HepG2 (cell line): ENCODE measurements around the gene SYMPK. TPM values are rescaled to one million over a fixed set of nuclear protein-coding genes. Genes with fewer than 3 reads are reported as not detected.

ENCODE experiments used
- DPF2 ChIP-seq: sonication (generic); formaldehyde crosslinking; IDR thresholded peaks from 2 replicates; pipeline ENCODE4 v1.4.0; 2020; ENCODE audit warnings: mild to moderate bottlenecking, low read depth, missing genetic modification reagents, borderline replicate concordance
- GFI1 ChIP-seq: sonication (generic); formaldehyde crosslinking; IDR thresholded peaks from 2 replicates; pipeline ENCODE4 v1.5.0; 2020; ENCODE audit warnings: missing genetic modification reagents, mild to moderate bottlenecking, borderline replicate concordance
- HMG20A ChIP-seq: IDR thresholded peaks from 2 replicates; pipeline ENCODE4 v1.6.1; 2016; ENCODE audit warnings: borderline replicate concordance
- HNRNPL ChIP-seq: fragments of 200-400 bp; formaldehyde crosslinking; IDR thresholded peaks from 2 replicates; pipeline ENCODE4 v1.6.1; 2017; ENCODE audit warnings: mild to moderate bottlenecking, low read depth, low read length
- IRF2 ChIP-seq: IDR thresholded peaks from 2 replicates; pipeline ENCODE4 v1.6.1; 2018; ENCODE audit warnings: missing genetic modification reagents, missing compliant biosample characterization
- JUNB ChIP-seq: sonication (generic); formaldehyde crosslinking; IDR thresholded peaks from 2 replicates; pipeline ENCODE4 v1.8.0; 2022; ENCODE audit warnings: missing genetic modification reagents, mild to moderate bottlenecking, borderline replicate concordance
- MTF2 ChIP-seq: sonication (generic); formaldehyde crosslinking; IDR thresholded peaks from 2 replicates; pipeline ENCODE4 v1.5.0; 2020; ENCODE audit warnings: missing genetic modification reagents, borderline replicate concordance
- PHF5A ChIP-seq: IDR thresholded peaks from one replicate; pipeline ENCODE4 v1.6.1; 2018; ENCODE audit warnings: low read depth, missing genetic modification reagents; ENCODE audit not compliant: unreplicated experiment
- SP2 ChIP-seq: sonication (generic); formaldehyde crosslinking; IDR thresholded peaks from 2 replicates; pipeline ENCODE4 v1.5.1; 2020; ENCODE audit warnings: mild to moderate bottlenecking, missing genetic modification reagents
- ZBTB20 ChIP-seq: sonication (generic); formaldehyde crosslinking; IDR thresholded peaks from 2 replicates; pipeline ENCODE4 v1.8.1; 2023; ENCODE audit warnings: missing genetic modification reagents, low read depth, mild to moderate bottlenecking, borderline replicate concordance
- ZFP90 ChIP-seq: sonication (generic); formaldehyde crosslinking; IDR thresholded peaks from 2 replicates; pipeline ENCODE4 v1.8.0; 2022; ENCODE audit warnings: missing genetic modification reagents, mild to moderate bottlenecking, inconsistent platforms, borderline replicate concordance
- ZNF121 ChIP-seq: sonication (generic); formaldehyde crosslinking; IDR thresholded peaks from 2 replicates; pipeline ENCODE4 v1.5.0; 2020; ENCODE audit warnings: mild to moderate bottlenecking, missing genetic modification reagents
- ZNF589 ChIP-seq: sonication (generic); formaldehyde crosslinking; conservative IDR thresholded peaks from 2 replicates; pipeline ENCODE4 v1.8.0; 2022; ENCODE audit warnings: mild to moderate bottlenecking, moderate library complexity, missing genetic modification reagents
- polyA plus RNA-seq, 8 experiments: library from polyadenylated mRNA; depleted of rRNA in 3 of 8; stranded (reverse) in 7 of 8; unstranded in 1 of 8; fragments of >200 nt; fragmentation: Illumina TruSeq in 4 of 8; extraction: Trizol in 4 of 8; gene quantifications; 2 replicates each; pipeline versions ENCODE4 v1.2.1 to v1.2.3, GENCODE V29; 2011 to 2016; ENCODE audit warnings: low read depth in 4 of 8, missing spikeins in 1 of 8, mixed read lengths in 1 of 8; ENCODE audit not compliant: insufficient read depth in 1 of 8
- total RNA-seq, 5 experiments: library from RNA; depleted of rRNA; stranded (reverse); fragments of >200 nt; fragmentation: Illumina TruSeq; extraction: Trizol; gene quantifications; 2 replicates each; pipeline ENCODE4 v1.2.3, GENCODE V29; 2016; ENCODE audit warnings: low read depth in 1 of 5
- TF ChIP-seq, protein P1 (sequence below): sonication (generic); formaldehyde crosslinking; conservative IDR thresholded peaks from 2 replicates; pipeline ENCODE4 v1.4.0; 2020; ENCODE audit warnings: mild to moderate bottlenecking, missing genetic modification reagents, moderate library complexity
- TF ChIP-seq, protein P2 (sequence below): sonication (generic); formaldehyde crosslinking; IDR thresholded peaks from 2 replicates; pipeline ENCODE4 v1.5.0; 2020; ENCODE audit warnings: missing genetic modification reagents
- TF ChIP-seq, protein P3 (sequence below): IDR thresholded peaks from 2 replicates; pipeline ENCODE4 v1.6.1; 2018; ENCODE audit warnings: missing genetic modification reagents, mild to moderate bottlenecking, missing compliant biosample characterization
- TF ChIP-seq, protein P4 (sequence below): sonication (generic); formaldehyde crosslinking; IDR thresholded peaks from 2 replicates; pipeline ENCODE4 v1.8.0; 2023; ENCODE audit warnings: mild to moderate bottlenecking, missing genetic modification reagents
- TF ChIP-seq, protein P5 (sequence below): sonication (generic); formaldehyde crosslinking; IDR thresholded peaks from 2 replicates; pipeline ENCODE4 v1.4.0; 2020; ENCODE audit warnings: missing genetic modification reagents, borderline replicate concordance

The SYMPK gene
- total and polyA plus RNA-seq, 2 of the 13 experiments (the other 11 are each of a cell fraction or from before 2014, with no cell fraction given): 21.9 to 55.7 TPM

DNA sequence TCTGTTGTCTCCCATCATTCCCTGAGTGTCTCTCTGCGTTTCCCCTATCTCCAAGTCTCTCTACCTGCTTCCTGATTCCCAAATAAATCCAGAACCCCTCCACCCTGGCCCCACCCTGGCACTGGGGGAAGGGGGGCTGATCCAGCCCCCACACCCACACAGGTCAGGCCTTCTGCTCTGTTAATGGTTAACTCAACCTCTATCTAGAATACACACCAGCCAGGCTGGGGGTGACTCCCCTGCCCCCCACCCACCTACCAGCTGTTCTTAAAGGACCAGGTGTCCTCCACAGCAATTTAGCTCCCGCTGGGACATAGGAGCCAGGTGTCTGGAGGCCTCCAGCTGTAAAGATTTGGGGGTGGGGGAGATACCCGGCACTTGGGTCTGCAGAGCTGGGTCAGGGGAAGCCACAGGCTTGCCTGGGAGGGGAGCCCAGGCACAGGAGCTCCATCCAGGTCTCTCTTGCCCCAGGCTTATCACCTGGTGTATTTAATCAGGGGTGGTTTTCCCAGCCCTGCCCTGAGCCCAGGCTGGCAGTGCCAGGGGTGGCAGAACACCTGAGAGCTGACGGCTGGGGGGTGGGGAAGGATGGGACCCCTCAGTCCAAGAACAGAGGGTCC, 19.1 kb upstream of the SYMPK start (continued):
- TF ChIP-seq, protein P1, sequence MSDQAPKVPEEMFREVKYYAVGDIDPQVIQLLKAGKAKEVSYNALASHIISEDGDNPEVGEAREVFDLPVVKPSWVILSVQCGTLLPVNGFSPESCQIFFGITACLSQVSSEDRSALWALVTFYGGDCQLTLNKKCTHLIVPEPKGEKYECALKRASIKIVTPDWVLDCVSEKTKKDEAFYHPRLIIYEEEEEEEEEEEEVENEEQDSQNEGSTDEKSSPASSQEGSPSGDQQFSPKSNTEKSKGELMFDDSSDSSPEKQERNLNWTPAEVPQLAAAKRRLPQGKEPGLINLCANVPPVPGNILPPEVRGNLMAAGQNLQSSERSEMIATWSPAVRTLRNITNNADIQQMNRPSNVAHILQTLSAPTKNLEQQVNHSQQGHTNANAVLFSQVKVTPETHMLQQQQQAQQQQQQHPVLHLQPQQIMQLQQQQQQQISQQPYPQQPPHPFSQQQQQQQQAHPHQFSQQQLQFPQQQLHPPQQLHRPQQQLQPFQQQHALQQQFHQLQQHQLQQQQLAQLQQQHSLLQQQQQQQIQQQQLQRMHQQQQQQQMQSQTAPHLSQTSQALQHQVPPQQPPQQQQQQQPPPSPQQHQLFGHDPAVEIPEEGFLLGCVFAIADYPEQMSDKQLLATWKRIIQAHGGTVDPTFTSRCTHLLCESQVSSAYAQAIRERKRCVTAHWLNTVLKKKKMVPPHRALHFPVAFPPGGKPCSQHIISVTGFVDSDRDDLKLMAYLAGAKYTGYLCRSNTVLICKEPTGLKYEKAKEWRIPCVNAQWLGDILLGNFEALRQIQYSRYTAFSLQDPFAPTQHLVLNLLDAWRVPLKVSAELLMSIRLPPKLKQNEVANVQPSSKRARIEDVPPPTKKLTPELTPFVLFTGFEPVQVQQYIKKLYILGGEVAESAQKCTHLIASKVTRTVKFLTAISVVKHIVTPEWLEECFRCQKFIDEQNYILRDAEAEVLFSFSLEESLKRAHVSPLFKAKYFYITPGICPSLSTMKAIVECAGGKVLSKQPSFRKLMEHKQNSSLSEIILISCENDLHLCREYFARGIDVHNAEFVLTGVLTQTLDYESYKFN (CRISPR knock-in tag): peak; percentile 93
- no peak for TF ChIP-seq ZBTB20
- TF ChIP-seq, protein P2, sequence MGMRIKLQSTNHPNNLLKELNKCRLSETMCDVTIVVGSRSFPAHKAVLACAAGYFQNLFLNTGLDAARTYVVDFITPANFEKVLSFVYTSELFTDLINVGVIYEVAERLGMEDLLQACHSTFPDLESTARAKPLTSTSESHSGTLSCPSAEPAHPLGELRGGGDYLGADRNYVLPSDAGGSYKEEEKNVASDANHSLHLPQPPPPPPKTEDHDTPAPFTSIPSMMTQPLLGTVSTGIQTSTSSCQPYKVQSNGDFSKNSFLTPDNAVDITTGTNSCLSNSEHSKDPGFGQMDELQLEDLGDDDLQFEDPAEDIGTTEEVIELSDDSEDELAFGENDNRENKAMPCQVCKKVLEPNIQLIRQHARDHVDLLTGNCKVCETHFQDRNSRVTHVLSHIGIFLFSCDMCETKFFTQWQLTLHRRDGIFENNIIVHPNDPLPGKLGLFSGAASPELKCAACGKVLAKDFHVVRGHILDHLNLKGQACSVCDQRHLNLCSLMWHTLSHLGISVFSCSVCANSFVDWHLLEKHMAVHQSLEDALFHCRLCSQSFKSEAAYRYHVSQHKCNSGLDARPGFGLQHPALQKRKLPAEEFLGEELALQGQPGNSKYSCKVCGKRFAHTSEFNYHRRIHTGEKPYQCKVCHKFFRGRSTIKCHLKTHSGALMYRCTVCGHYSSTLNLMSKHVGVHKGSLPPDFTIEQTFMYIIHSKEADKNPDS (CRISPR knock-in tag): no peak
- TF ChIP-seq ZFP90 (CRISPR knock-in tag): peak; percentile 86; the same call in 1 of the 2 replicates
- TF ChIP-seq PHF5A: peak; percentile 71
- TF ChIP-seq ZNF121 (CRISPR knock-in tag): peak; percentile 79
- 0 out of 2 replicates have a peak, but pooled peaks have one; percentile 30 for TF ChIP-seq GFI1 (CRISPR knock-in tag)
- TF ChIP-seq, protein P3, sequence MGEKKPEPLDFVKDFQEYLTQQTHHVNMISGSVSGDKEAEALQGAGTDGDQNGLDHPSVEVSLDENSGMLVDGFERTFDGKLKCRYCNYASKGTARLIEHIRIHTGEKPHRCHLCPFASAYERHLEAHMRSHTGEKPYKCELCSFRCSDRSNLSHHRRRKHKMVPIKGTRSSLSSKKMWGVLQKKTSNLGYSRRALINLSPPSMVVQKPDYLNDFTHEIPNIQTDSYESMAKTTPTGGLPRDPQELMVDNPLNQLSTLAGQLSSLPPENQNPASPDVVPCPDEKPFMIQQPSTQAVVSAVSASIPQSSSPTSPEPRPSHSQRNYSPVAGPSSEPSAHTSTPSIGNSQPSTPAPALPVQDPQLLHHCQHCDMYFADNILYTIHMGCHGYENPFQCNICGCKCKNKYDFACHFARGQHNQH: peak; percentile 71; the same call in 1 of the 2 replicates
- TF ChIP-seq JUNB: no peak
- TF ChIP-seq DPF2: peak; percentile 29; the same call in 1 of the 2 replicates
- peak; percentile 52; the same call in 1 of the 2 replicates for TF ChIP-seq IRF2 (CRISPR knock-in tag)
- TF ChIP-seq, protein P4, sequence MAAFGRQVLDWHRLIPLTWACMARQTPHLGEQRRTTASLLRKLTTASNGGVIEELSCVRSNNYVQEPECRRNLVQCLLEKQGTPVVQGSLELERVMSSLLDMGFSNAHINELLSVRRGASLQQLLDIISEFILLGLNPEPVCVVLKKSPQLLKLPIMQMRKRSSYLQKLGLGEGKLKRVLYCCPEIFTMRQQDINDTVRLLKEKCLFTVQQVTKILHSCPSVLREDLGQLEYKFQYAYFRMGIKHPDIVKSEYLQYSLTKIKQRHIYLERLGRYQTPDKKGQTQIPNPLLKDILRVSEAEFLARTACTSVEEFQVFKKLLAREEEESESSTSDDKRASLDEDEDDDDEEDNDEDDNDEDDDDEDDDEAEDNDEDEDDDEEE (CRISPR knock-in tag): 0 out of 2 replicates have a peak, but pooled peaks have one; percentile 61
- TF ChIP-seq MTF2 (CRISPR knock-in tag): no peak
- TF ChIP-seq SP2 (CRISPR knock-in tag): 0 out of 2 replicates have a peak, but pooled peaks have one; percentile 24
- peak; percentile 52; the same call in 1 of the 2 replicates for TF ChIP-seq ZNF589 (CRISPR knock-in tag)
- TF ChIP-seq HNRNPL: peak; percentile 95
- TF ChIP-seq, protein P5, sequence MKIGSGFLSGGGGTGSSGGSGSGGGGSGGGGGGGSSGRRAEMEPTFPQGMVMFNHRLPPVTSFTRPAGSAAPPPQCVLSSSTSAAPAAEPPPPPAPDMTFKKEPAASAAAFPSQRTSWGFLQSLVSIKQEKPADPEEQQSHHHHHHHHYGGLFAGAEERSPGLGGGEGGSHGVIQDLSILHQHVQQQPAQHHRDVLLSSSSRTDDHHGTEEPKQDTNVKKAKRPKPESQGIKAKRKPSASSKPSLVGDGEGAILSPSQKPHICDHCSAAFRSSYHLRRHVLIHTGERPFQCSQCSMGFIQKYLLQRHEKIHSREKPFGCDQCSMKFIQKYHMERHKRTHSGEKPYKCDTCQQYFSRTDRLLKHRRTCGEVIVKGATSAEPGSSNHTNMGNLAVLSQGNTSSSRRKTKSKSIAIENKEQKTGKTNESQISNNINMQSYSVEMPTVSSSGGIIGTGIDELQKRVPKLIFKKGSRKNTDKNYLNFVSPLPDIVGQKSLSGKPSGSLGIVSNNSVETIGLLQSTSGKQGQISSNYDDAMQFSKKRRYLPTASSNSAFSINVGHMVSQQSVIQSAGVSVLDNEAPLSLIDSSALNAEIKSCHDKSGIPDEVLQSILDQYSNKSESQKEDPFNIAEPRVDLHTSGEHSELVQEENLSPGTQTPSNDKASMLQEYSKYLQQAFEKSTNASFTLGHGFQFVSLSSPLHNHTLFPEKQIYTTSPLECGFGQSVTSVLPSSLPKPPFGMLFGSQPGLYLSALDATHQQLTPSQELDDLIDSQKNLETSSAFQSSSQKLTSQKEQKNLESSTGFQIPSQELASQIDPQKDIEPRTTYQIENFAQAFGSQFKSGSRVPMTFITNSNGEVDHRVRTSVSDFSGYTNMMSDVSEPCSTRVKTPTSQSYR (CRISPR knock-in tag): peak; percentile 93
- TF ChIP-seq HMG20A (CRISPR knock-in tag): 0 out of 2 replicates have a peak, but pooled peaks have one; percentile 27
